B cell (primary cell): ENCODE results near the gene RNASE7. TPM values are rescaled to one million over a fixed set of nuclear protein-coding genes. Genes with fewer than 3 reads are reported as not detected.

Experiments
- ATAC-seq: fragments of 200-7000 bp; cut with Tn5 transposase; one replicate; pipeline ENCODE4 v1.10.0; 2021; ENCODE audit warnings: low read depth, mild to moderate bottlenecking, moderate number of reproducible peaks, moderate library complexity
- CTCF ChIA-PET: fragments of 350-600 bp; sonication (Branson Sonifier 250); formaldehyde crosslinking; loops from one replicate; lab custom pipeline; 2021; ENCODE audit warnings: antibody characterized with exemption, inconsistent platforms; lab: Charles Lee
- POLR2A ChIA-PET: fragments of 350-600 bp; sonication (Branson Sonifier 250); formaldehyde crosslinking; loops from one replicate; lab custom pipeline; 2021; ENCODE audit warnings: antibody characterized with exemption; lab: Charles Lee
- DNase-seq: peaks from one replicate; pipeline ENCODE4 v3.0.0; 2013
- H2AFZ ChIP-seq: 2 replicates; pipeline ENCODE4 v1.6.1; 2012; ENCODE audit warnings: mild to moderate bottlenecking, low read depth, low read length; ENCODE audit not compliant: insufficient read depth, poor library complexity, severe bottlenecking
- H3K27ac ChIP-seq, 2 donors: 1 replicate in 1 of 2; 2 replicates in 1 of 2; pipeline ENCODE4 v1.5.1; 2012 to 2013; ENCODE audit warnings: low read length in 2 of 2, mild to moderate bottlenecking in 2 of 2, moderate library complexity in 1 of 2
- H3K27me3 ChIP-seq, 4 experiments: fragments of 200-600 bp in 1 of 4; sonication (generic) in 1 of 4; replicated peaks in 1 of 4; 1 replicate in 2 of 4; 2 replicates in 2 of 4; pipeline versions ENCODE4 v1.6.1 to v1.7.0; 2013 to 2016; ENCODE audit warnings: low read length in 3 of 4, mild to moderate bottlenecking in 2 of 4, mixed read lengths in 1 of 4, moderate library complexity in 1 of 4; ENCODE audit not compliant: insufficient read depth in 4 of 4, control insufficient read depth in 3 of 4; ENCODE audit errors: control extremely low read depth in 1 of 4
- H3K36me3 ChIP-seq, 2 experiments: replicated peaks in 1 of 2; 1 replicate in 1 of 2; 2 replicates in 1 of 2; pipeline versions ENCODE4 v1.6.1 to v1.7.1; 2013; ENCODE audit warnings: low read length in 1 of 2; ENCODE audit not compliant: insufficient read depth in 2 of 2, control insufficient read depth in 1 of 2; ENCODE audit errors: control extremely low read depth in 1 of 2, extremely low read depth in 1 of 2
- H3K4me1 ChIP-seq, 2 donors: fragments of 200-600 bp in 1 of 2; sonication (generic) in 1 of 2; 1 replicate in 1 of 2; 2 replicates in 1 of 2; pipeline versions ENCODE4 v1.5.1 to v1.6.1; 2013 to 2017; ENCODE audit warnings: low read length in 2 of 2; ENCODE audit not compliant: control insufficient read depth in 2 of 2, insufficient read depth in 2 of 2
- H3K4me2 ChIP-seq: replicated peaks from 2 replicates; pipeline ENCODE3; 2012; ENCODE audit warnings: mild to moderate bottlenecking, low read depth, low read length; ENCODE audit not compliant: poor library complexity, severe bottlenecking
- H3K4me3 ChIP-seq, 5 experiments: fragments of 200-600 bp in 1 of 5; sonication (generic) in 1 of 5; 1 replicate in 3 of 5; 2 replicates in 2 of 5; pipeline versions ENCODE4 v1.5.1 to v1.7.0; 2011 to 2016; ENCODE audit warnings: low read length in 4 of 5, mild to moderate bottlenecking in 4 of 5, low read depth in 2 of 5, control low read depth in 1 of 5, moderate library complexity in 1 of 5; ENCODE audit not compliant: insufficient read depth in 1 of 5; ENCODE audit errors: control extremely low read depth in 1 of 5, extremely low read depth in 1 of 5
- H3K79me2 ChIP-seq: fragments of 200-600 bp; sonication (generic); one replicate; pipeline ENCODE4 v1.6.0; 2016; ENCODE audit warnings: low read length; ENCODE audit not compliant: control insufficient read depth, insufficient read depth
- H3K9ac ChIP-seq: fragments of 200-600 bp; sonication (generic); 2 replicates; pipeline ENCODE4 v1.6.1; 2017; ENCODE audit warnings: mild to moderate bottlenecking, low read length, moderate library complexity
- H3K9me3 ChIP-seq, 3 donors: one replicate each; pipeline versions ENCODE4 v1.6.1 to v1.7.1; 2013; ENCODE audit warnings: low read length in 2 of 3; ENCODE audit not compliant: control insufficient read depth in 2 of 3, insufficient read depth in 1 of 3; ENCODE audit errors: control extremely low read depth in 1 of 3
- H4K20me1 ChIP-seq: 2 replicates; pipeline ENCODE4 v1.6.0; 2012; ENCODE audit warnings: mild to moderate bottlenecking, low read length; ENCODE audit not compliant: insufficient read depth, control insufficient read depth, poor library complexity, severe bottlenecking
- H3K27ac Mint-ChIP-seq: one replicate; pipeline ENCODE4 v1.8.0; 2021; ENCODE audit warnings: mixed read lengths
- H3K27me3 Mint-ChIP-seq: one replicate; pipeline ENCODE4 v1.8.0; 2021; ENCODE audit warnings: mixed read lengths
- H3K4me1 Mint-ChIP-seq: one replicate; pipeline ENCODE4 v1.8.0; 2021; ENCODE audit warnings: mixed read lengths
- H3K4me3 Mint-ChIP-seq: one replicate; pipeline ENCODE4 v1.8.0; 2021; ENCODE audit warnings: mixed read lengths
- H3K9me3 Mint-ChIP-seq: one replicate; pipeline ENCODE4 v1.8.0; 2022; ENCODE audit warnings: mixed read lengths; ENCODE audit not compliant: insufficient read depth
- CTCF ChIP-seq: fragments of 200-600 bp; IDR thresholded peaks from one replicate; pipeline ENCODE4 v1.8.0; 2022; ENCODE audit warnings: antibody characterized with exemption, mild to moderate bottlenecking
- EZH2 ChIP-seq: IDR thresholded peaks from 2 replicates; pipeline ENCODE4 v1.6.1; 2012; ENCODE audit warnings: borderline replicate concordance, low read depth, mild to moderate bottlenecking, moderate library complexity, low read length; ENCODE audit not compliant: insufficient read depth, poor library complexity, severe bottlenecking
- WGBS: methylation state at CpG from one replicate; pipeline ENCODE4 v1.1.5; 2013; ENCODE audit warnings: missing lambda C conversion rate; ENCODE audit not compliant: insufficient coverage; 5-methylcytosine and 5-hydroxymethylcytosine counted together
- intact Hi-C: fragments of 100-400 bp; cut with micrococcal nuclease; formaldehyde crosslinking; loops from one replicate; pipeline ENCODE4 v1.10.0; 2022
- polyA plus RNA-seq: library from polyadenylated mRNA; depleted of rRNA; stranded (reverse); fragments of >200 nt; gene quantifications from 2 replicates; pipeline ENCODE4 v1.2.3, GENCODE V29; 2012
- total RNA-seq, 2 donors: library from RNA; stranded (reverse); fragments of 120-200 nt in 1 of 2; gene quantifications; 1 replicate in 1 of 2; 2 replicates in 1 of 2; pipeline versions ENCODE4 v1.2.3 to v1.2.4, GENCODE V29; 2013 to 2022

The RNASE7 gene
- total and polyA plus RNA-seq, 2 donors (not counting 1 experiment from before 2014, with no cell fraction given) = not detected

- Mint-ChIP-seq H3K4me3 (no peak overlapping the region), H3K9me3 (no peaks in the 10 kb centered on the region), H3K27ac (no peak overlapping the region), H3K4me1 (no peaks in the 10 kb centered on the region), H3K27me3 (peaks cover 47% of the 10 kb centered on the region)
- H3K27me3 ChIP-seq = no peaks in the 10 kb centered on the region
- DNase-seq = peak; percentile 63
- no peak overlapping the region for H3K27ac ChIP-seq
- no peaks in the 10 kb centered on the region for H3K9me3 ChIP-seq
- no peaks in the 10 kb centered on the region for H3K36me3 ChIP-seq
- H2AFZ ChIP-seq = no peak overlapping the region
- TF ChIP-seq EZH2 (no peak), CTCF (peak; percentile 37)
- no peaks in the 10 kb centered on the region for H3K4me1 ChIP-seq
- no peak overlapping the region for H3K9ac ChIP-seq
- CTCF ChIA-PET = interaction anchor here (0.9 to 7.2 kb wide), 20 partner anchors 8 to 308 kb away, joined by 3 to 305 read pairs (median 4); partner anchors contain the start of genes NDRG2 and TPPP2
- no peak overlapping the region for H3K4me2 ChIP-seq
- no peaks in the 10 kb centered on the region for H4K20me1 ChIP-seq
- 59% methylated on average over 6 of the region's 8 CpGs for WGBS
- POLR2A ChIA-PET = interaction anchor here (0.8 kb wide), 1 partner anchor 25 kb away, joined by 3 read pairs; no protein-coding TSS in a partner anchor
- H3K79me2 ChIP-seq = no peaks in the 10 kb centered on the region
- intact Hi-C loops = loop anchor here (1.0 kb wide), 1 partner anchor 25 kb away; no protein-coding TSS in a partner anchor
- H3K4me3 ChIP-seq = no peak overlapping the region
- no peak for ATAC-seq
Measured at GRCh38 chr14:21039585-21040369, 2.4 kb upstream of the RNASE7 start.
